Measurements from ENCODE around the gene CARD9. TPM values are rescaled to one million over a fixed set of nuclear protein-coding genes. Genes with fewer than 3 reads are reported as not detected.

Gene CARD9
- total RNA-seq, 1 experiment from 2014 or later: 14.0 TPM

- H3K79me2 ChIP-seq (ENCODE audit: low read depth): no peaks in the 10 kb centered on the region
- CTCF ChIA-PET: no interaction called here
- no peak overlapping the region for H2AFZ ChIP-seq
- peaks cover 15% of the 10 kb centered on the region; the same call in 1 of the 2 replicates for H3F3A ChIP-seq (ENCODE audit: insufficient read depth, low read depth)
- H3K4me2 ChIP-seq: no peak overlapping the region
- no peak overlapping the region for H3K4me3 ChIP-seq
- H3K27me3 ChIP-seq (ENCODE audit: insufficient read depth, low read depth): no peaks in the 10 kb centered on the region
- H3K36me3 ChIP-seq (ENCODE audit: low read depth): no peaks in the 10 kb centered on the region
- peaks cover 7% of the 10 kb centered on the region for H3K4me1 ChIP-seq (replicated peaks; ENCODE audit: insufficient read depth)
- intact Hi-C loops (cut with micrococcal nuclease; ENCODE audit: unreplicated experiment): loop anchor here (10.0 kb wide), 1 partner anchor 135 kb away; the partner anchor contains the start of gene SEC16A
- TF ChIP-seq EZH2 (IDR thresholded peaks at IDR 0.05; ENCODE audit: low read depth) (no peak), CTCF (conservative IDR thresholded peaks at IDR 0.05) (no peak)
- BruUV-seq (replicated peaks): no TSS peak
- H3K9me3 ChIP-seq (ENCODE audit: insufficient read depth, low read depth): no peaks in the 10 kb centered on the region
- DNase-seq: no peak
- POLR2A ChIA-PET (ENCODE audit: unreplicated experiment): no interaction called here
- no peaks in the 10 kb centered on the region for H4K20me1 ChIP-seq (ENCODE audit: insufficient read depth)
- no peaks in the 10 kb centered on the region for H3K9me2 ChIP-seq (ENCODE audit: insufficient read depth)
- H3K27ac ChIP-seq: no peak overlapping the region
Measured at GRCh38 chr9:136349546-136349945, 23.9 kb downstream of the CARD9 start.

- Histone ChIP-seq H3K36me3 (ENCODE audit: low read depth) (no peaks in the 10 kb centered on the region), H3K27me3 (ENCODE audit: insufficient read depth, low read depth) (no peaks in the 10 kb centered on the region), H3K4me1 (replicated peaks; ENCODE audit: insufficient read depth) (peaks cover 7% of the 10 kb centered on the region; the same call in 1 of the 2 replicates), H3K79me2 (ENCODE audit: low read depth) (no peaks in the 10 kb centered on the region), H3K9me2 (ENCODE audit: insufficient read depth) (no peaks in the 10 kb centered on the region), H3K4me2 (no peak overlapping the region), H4K20me1 (ENCODE audit: insufficient read depth) (no peaks in the 10 kb centered on the region), H2AFZ (no peak overlapping the region), H3F3A (ENCODE audit: insufficient read depth, low read depth) (peaks cover 6% of the 10 kb centered on the region; the same call in 1 of the 2 replicates), H3K27ac (no peak overlapping the region), H3K9me3 (ENCODE audit: insufficient read depth, low read depth) (no peaks in the 10 kb centered on the region), H3K4me3 (no peak overlapping the region)
- BruUV-seq (replicated peaks): no TSS peak
- ChIA-PET CTCF (no interaction called here), POLR2A (ENCODE audit: unreplicated experiment) (no interaction called here)
- intact Hi-C loops (cut with micrococcal nuclease; ENCODE audit: unreplicated experiment): loop anchor here (10.0 kb wide), 1 partner anchor 136 kb away; the partner anchor contains the start of gene SEC16A
- DNase-seq: no peak
- no peak for TF ChIP-seq EZH2 (IDR thresholded peaks at IDR 0.05; ENCODE audit: low read depth)
- no peak for TF ChIP-seq CTCF (conservative IDR thresholded peaks at IDR 0.05)
Measured at GRCh38 chr9:136348691-136349090, 24.8 kb downstream of the CARD9 start.

- no TSS peak for BruUV-seq (replicated peaks)
- Histone ChIP-seq H3K27ac (no peak overlapping the region), H4K20me1 (ENCODE audit: insufficient read depth) (no peaks in the 10 kb centered on the region), H3K9me3 (ENCODE audit: insufficient read depth, low read depth) (no peaks in the 10 kb centered on the region), H3K79me2 (ENCODE audit: low read depth) (no peaks in the 10 kb centered on the region), H3K27me3 (ENCODE audit: insufficient read depth, low read depth) (no peaks in the 10 kb centered on the region), H2AFZ (no peak overlapping the region), H3K9me2 (ENCODE audit: insufficient read depth) (no peaks in the 10 kb centered on the region), H3K36me3 (ENCODE audit: low read depth) (no peaks in the 10 kb centered on the region), H3K4me1 (replicated peaks; ENCODE audit: insufficient read depth) (peaks cover 7% of the 10 kb centered on the region; the same call in 1 of the 2 replicates), H3F3A (ENCODE audit: insufficient read depth, low read depth) (peaks cover 5% of the 10 kb centered on the region; the same call in 1 of the 2 replicates), H3K4me3 (no peak overlapping the region), H3K4me2 (no peak overlapping the region)
- intact Hi-C loops (cut with micrococcal nuclease; ENCODE audit: unreplicated experiment): loop anchor here (10.0 kb wide), 1 partner anchor 137 kb away; the partner anchor contains the start of gene SEC16A
- DNase-seq: no peak
- POLR2A ChIA-PET (ENCODE audit: unreplicated experiment): no interaction called here
- CTCF ChIA-PET: no interaction called here
- no peak for TF ChIP-seq EZH2 (IDR thresholded peaks at IDR 0.05; ENCODE audit: low read depth)
Measured at GRCh38 chr9:136347472-136348256, 25.8 kb downstream of the CARD9 start.

All from PC-9 (cell line).